K562 (cell line): Measurements from ENCODE around the gene ZNF717. TPM values are rescaled to one million over a fixed set of nuclear protein-coding genes. Genes with fewer than 3 reads are reported as not detected.

Experiments
- ATAC-seq: fragments of 200-7000 bp; cut with Tn5 transposase; 3 replicates; pipeline ENCODE4 v1.9.1; 2020; ENCODE audit warnings: moderate library complexity
- BruUV-seq: library from RNA; stranded (reverse); fragments of 400-500 nt; replicated peaks from 2 replicates; lab custom pipeline; 2021; lab: Mats Ljungman, UMichigan
- CTCF ChIA-PET: fragments of 300-600 bp; formaldehyde crosslinking; extraction: SDS; loops from one replicate; lab custom pipeline; 2021; ENCODE audit warnings: low intra/inter-chr PET ratio; lab: Yijun Ruan, JAX
- POLR2A ChIA-PET: fragments of 300-600, 350-650 bp; sonication (Branson Sonifier 250); formaldehyde crosslinking; extraction: SDS; loops from one replicate; lab custom pipeline; 2021; ENCODE audit warnings: antibody characterized with exemption, inconsistent platforms; lab: Yijun Ruan, JAX
- DNase-seq, 4 experiments: peaks; one replicate each; pipeline versions ENCODE4 v3.0.0 to v3.0.0-alpha.2; 2011 to 2018; ENCODE audit warnings: low spot score in 3 of 4, mixed read lengths in 3 of 4; ENCODE audit errors: extremely low read depth in 1 of 4
- FAIRE-seq: peaks from 2 replicates; lab custom pipeline; 2011; peaks lifted over from hg19 to GRCh38; lab: Jason Lieb, UNC
- H2AFZ ChIP-seq: 2 replicates; pipeline ENCODE4 v1.6.0; 2011; ENCODE audit warnings: low read depth, low read length, control low read depth, inconsistent platforms
- H3K27ac ChIP-seq: fragments of 200-600 bp; 3 replicates; pipeline ENCODE4 v1.8.0; 2011; ENCODE audit warnings: low read depth, mild to moderate bottlenecking, control low read depth, inconsistent platforms, low read length, moderate library complexity, mixed read lengths; ENCODE audit errors: extremely low read depth
- H3K27me3 ChIP-seq, 2 experiments: fragments of 300-600 bp in 1 of 2; 2 replicates in 1 of 2; 3 replicates in 1 of 2; pipeline versions ENCODE4 v1.6.0 to v1.8.0; 2011; ENCODE audit warnings: inconsistent platforms in 2 of 2, low read length in 2 of 2, mild to moderate bottlenecking in 1 of 2, mixed read lengths in 1 of 2, moderate library complexity in 1 of 2; ENCODE audit not compliant: control insufficient read depth in 2 of 2, insufficient read depth in 2 of 2
- H3K36me3 ChIP-seq: fragments of 300-600 bp; 3 replicates; pipeline ENCODE4 v1.8.0; 2011; ENCODE audit warnings: mild to moderate bottlenecking, low read length, inconsistent platforms; ENCODE audit not compliant: control insufficient read depth, insufficient read depth
- H3K4me1 ChIP-seq, 2 experiments: fragments of 200-600 bp in 1 of 2; replicated peaks in 1 of 2; 2 replicates in 1 of 2; 3 replicates in 1 of 2; pipeline versions ENCODE4 v1.5.1 to v1.8.0; 2011; ENCODE audit warnings: inconsistent platforms in 2 of 2, low read length in 2 of 2, mild to moderate bottlenecking in 1 of 2, mixed read lengths in 1 of 2, moderate library complexity in 1 of 2; ENCODE audit not compliant: control insufficient read depth in 2 of 2, insufficient read depth in 2 of 2
- H3K4me2 ChIP-seq: 2 replicates; pipeline ENCODE4 v1.6.1; 2011; ENCODE audit warnings: low read length, control low read depth, inconsistent platforms, mixed read lengths; ENCODE audit not compliant: insufficient read depth
- H3K4me3 ChIP-seq: fragments of 200-600 bp; sonication (generic), shearing (Covaris generic); 2 replicates; pipeline ENCODE4 v1.5.1; 2016; ENCODE audit warnings: control low read depth, inconsistent platforms
- H3K79me2 ChIP-seq: fragments of 200-600 bp; 3 replicates; pipeline ENCODE4 v1.8.0; 2011; ENCODE audit warnings: low read length, inconsistent platforms; ENCODE audit not compliant: control insufficient read depth, insufficient read depth
- H3K9ac ChIP-seq, 2 experiments: 2 replicates each; pipeline versions ENCODE4 v1.6.0 to v1.6.1; 2011; ENCODE audit warnings: low read depth in 2 of 2, low read length in 2 of 2, control low read depth in 1 of 2, inconsistent platforms in 1 of 2, mild to moderate bottlenecking in 1 of 2, mixed read lengths in 1 of 2; ENCODE audit not compliant: insufficient read depth in 1 of 2
- H3K9me1 ChIP-seq: one replicate; pipeline ENCODE4 v1.6.0; 2011; ENCODE audit warnings: inconsistent platforms, mild to moderate bottlenecking, low read length, moderate library complexity; ENCODE audit not compliant: control insufficient read depth, insufficient read depth
- H3K9me3 ChIP-seq: replicated peaks from 2 replicates; pipeline ENCODE4 v1.5.1; 2011; ENCODE audit warnings: low read depth, low read length, inconsistent platforms; ENCODE audit not compliant: control insufficient read depth, insufficient read depth
- H4K20me1 ChIP-seq: replicated peaks from 2 replicates; pipeline ENCODE4 v1.6.1; 2011; ENCODE audit warnings: low read length, inconsistent platforms, mixed read lengths; ENCODE audit not compliant: control insufficient read depth, insufficient read depth
- ADNP ChIP-seq: fragments of 200-800 bp; sonication (Bioruptor generic); IDR thresholded peaks from 2 replicates; pipeline ENCODE4 v1.6.1; 2016; ENCODE audit warnings: missing genetic modification characterization, missing compliant biosample characterization
- BACH1 ChIP-seq: fragments of 200-800 bp; sonication (Bioruptor generic); IDR thresholded peaks from 2 replicates; pipeline ENCODE4 v1.6.1; 2016; ENCODE audit warnings: missing genetic modification characterization, missing compliant biosample characterization
- CBX8 ChIP-seq: fragments of 200-600 bp; sonication (generic); IDR thresholded peaks from 2 replicates; pipeline ENCODE4 v1.6.1; 2012; ENCODE audit warnings: borderline replicate concordance, mixed run types, low read depth, mild to moderate bottlenecking, moderate library complexity, mixed read lengths, low read length, control low read depth, inconsistent platforms; ENCODE audit not compliant: poor library complexity, severe bottlenecking; ENCODE audit errors: extremely low read depth
- CC2D1A ChIP-seq: fragments of 450-650 bp; IDR thresholded peaks from 2 replicates; pipeline ENCODE4 v1.6.1; 2017; ENCODE audit warnings: mild to moderate bottlenecking
- E2F3 ChIP-seq: fragments of 250-450 bp; sonication (Bioruptor Pico); IDR thresholded peaks from 2 replicates; pipeline ENCODE4 v1.4.0; 2020; ENCODE audit warnings: mild to moderate bottlenecking
- E2F6 ChIP-seq, 2 experiments: IDR thresholded peaks; 2 replicates each; pipeline ENCODE4 v1.6.1; 2011; ENCODE audit warnings: borderline replicate concordance in 1 of 2, control low read depth in 1 of 2, low read depth in 1 of 2, low read length in 1 of 2, mild to moderate bottlenecking in 1 of 2, mixed read lengths in 1 of 2, moderate library complexity in 1 of 2; ENCODE audit not compliant: insufficient read depth in 1 of 2, insufficient read length in 1 of 2, poor library complexity in 1 of 2, severe bottlenecking in 1 of 2; ENCODE audit errors: extremely low read depth in 1 of 2
- FOXP1 ChIP-seq: sonication (generic); formaldehyde crosslinking; IDR thresholded peaks from 2 replicates; pipeline ENCODE4 v1.8.0; 2022; ENCODE audit warnings: mild to moderate bottlenecking, missing genetic modification reagents
- IRF1 ChIP-seq: sonication (generic); formaldehyde crosslinking; IDR thresholded peaks from 2 replicates; pipeline ENCODE4 v1.8.0; 2022; ENCODE audit warnings: missing genetic modification reagents, mild to moderate bottlenecking, borderline replicate concordance
- IRF2 ChIP-seq: sonication (generic); formaldehyde crosslinking; IDR thresholded peaks from 2 replicates; pipeline ENCODE4 v1.8.1; 2022; ENCODE audit warnings: mild to moderate bottlenecking, missing genetic modification reagents
- KDM1A ChIP-seq, 2 experiments: fragments of 450-650 bp; IDR thresholded peaks; 2 replicates each; pipeline ENCODE4 v1.6.1; 2016; ENCODE audit warnings: mild to moderate bottlenecking in 2 of 2
- MYC ChIP-seq, 2 experiments: fragments of 250-450 bp in 1 of 2; sonication (Bioruptor Pico) in 1 of 2; IDR thresholded peaks; 2 replicates each; pipeline versions ENCODE4 v1.5.1 to v1.6.1; 2012 to 2021; ENCODE audit warnings: low read depth in 2 of 2, borderline replicate concordance in 1 of 2, improper control_type of control experiment in 1 of 2, low read length in 1 of 2, mild to moderate bottlenecking in 1 of 2, moderate library complexity in 1 of 2
- NFE2 ChIP-seq: IDR thresholded peaks from 2 replicates; pipeline ENCODE4 v1.6.1; 2014; ENCODE audit warnings: antibody characterized with exemption, low read depth
- NFXL1 ChIP-seq: fragments of 450-650 bp; formaldehyde crosslinking; IDR thresholded peaks from 2 replicates; pipeline ENCODE4 v1.4.0; 2021; ENCODE audit warnings: mild to moderate bottlenecking
- POLR3G ChIP-seq: IDR thresholded peaks from 2 replicates; pipeline ENCODE4 v1.6.1; 2011; ENCODE audit not compliant: insufficient read length, insufficient replicate concordance; ENCODE audit errors: extremely low read depth
- SMAD3 ChIP-seq: fragments of 450-650 bp; formaldehyde crosslinking; conservative IDR thresholded peaks from 2 replicates; pipeline ENCODE4 v1.4.0; 2020; ENCODE audit warnings: mild to moderate bottlenecking
- TCF7L2 ChIP-seq: fragments of 150-350 bp; IDR thresholded peaks from 2 replicates; pipeline ENCODE4 v1.6.1; 2016; ENCODE audit warnings: low read depth, mild to moderate bottlenecking, low read length, moderate library complexity
- USF1 ChIP-seq: sonication (generic); formaldehyde crosslinking; IDR thresholded peaks from 2 replicates; pipeline ENCODE4 v1.9.0; 2022; ENCODE audit warnings: mild to moderate bottlenecking, missing genetic modification reagents
- ZBTB12 ChIP-seq: fragments of 250-450 bp; sonication (Bioruptor Pico); IDR thresholded peaks from 2 replicates; pipeline ENCODE4 v1.4.0; 2020
- ZFX ChIP-seq: sonication (generic); formaldehyde crosslinking; IDR thresholded peaks from 2 replicates; pipeline ENCODE4 v1.8.0; 2022; ENCODE audit warnings: mild to moderate bottlenecking, missing genetic modification reagents, moderate library complexity
- ZNF384 ChIP-seq: IDR thresholded peaks from 2 replicates; pipeline ENCODE4 v1.6.1; 2012; ENCODE audit warnings: low read depth, low read length, improper control_type of control experiment
- WGBS: fragments of 100-300 bp; shearing (Covaris generic); methylation state at CpG from one replicate; pipeline ENCODE4 v1.1.6; 2016; ENCODE audit warnings: low coverage, mixed read lengths; ENCODE audit not compliant: insufficient coverage; ENCODE audit errors: missing lambda C conversion rate; 5-methylcytosine and 5-hydroxymethylcytosine counted together
- in situ Hi-C: fragments of 300-500 bp; cut with MboI; formaldehyde crosslinking; loops from 4 replicates; pipeline ENCODE4 v1.15.0; 2018; ENCODE audit warnings: inconsistent platforms, mixed read lengths
- intact Hi-C: fragments of 100-400 bp; cut with micrococcal nuclease; formaldehyde crosslinking; loops from 2 replicates; pipeline ENCODE4 v1.14.2; 2022
- polyA plus RNA-seq, 8 experiments: library from polyadenylated mRNA; depleted of rRNA in 4 of 8; stranded (reverse) in 5 of 8; unstranded in 3 of 8; fragments of >200 nt; fragmentation: Nextera tagmentation in 2 of 8; fragmentation: Illumina TruSeq in 1 of 8; extraction: Ambion mirVana in 2 of 8; extraction: Trizol in 1 of 8; gene quantifications; 2 replicates each; pipeline versions ENCODE4 v1.2.1 to v1.2.3, GENCODE V29; 2011 to 2014; ENCODE audit warnings: inconsistent platforms in 1 of 8, missing spikeins in 1 of 8
- total RNA-seq, 7 experiments: library from RNA; depleted of rRNA in 6 of 7; stranded (reverse); fragments of >200 nt in 6 of 7; fragmentation: Illumina TruSeq in 2 of 7; extraction: Trizol in 2 of 7; gene quantifications; 2 replicates each; pipeline versions ENCODE4 v1.2.1 to v1.2.3, GENCODE V29; 2011 to 2021; ENCODE audit warnings: low replicate concordance in 1 of 7

Gene ZNF717
- total and polyA plus RNA-seq, 9 of the 15 experiments (the other 6 are each of a cell fraction or from before 2014, with no cell fraction given), result 3.6 to 24.2 (median 8.2) TPM

- H3K4me1 ChIP-seq, result no peaks in the 10 kb centered on the region
- no peaks in the 10 kb centered on the region for H3K36me3 ChIP-seq
- no peaks in the 10 kb centered on the region for H3K79me2 ChIP-seq
- no peak overlapping the region for H3K4me2 ChIP-seq
- no peak overlapping the region for H3K9ac ChIP-seq
- no peaks in the 10 kb centered on the region for H3K9me1 ChIP-seq
- H4K20me1 ChIP-seq, result no peaks in the 10 kb centered on the region
- ATAC-seq (no peak), FAIRE-seq (no peak), DNase-seq (no peak)
- ChIA-PET POLR2A (no interaction called here), CTCF (no interaction called here)
- H3K27ac ChIP-seq, result no peak overlapping the region
- H2AFZ ChIP-seq, result no peak overlapping the region
- intact Hi-C loops (no loop called here), in situ Hi-C loops (no loop called here)
- 30% methylated on average over 2 of the region's 2 CpGs for WGBS
- no peaks in the 10 kb centered on the region for H3K27me3 ChIP-seq
- H3K4me3 ChIP-seq, result no peak overlapping the region
- no peak for TF ChIP-seq IRF1 (CRISPR knock-in tag)
- no peak for TF ChIP-seq TCF7L2
- TF ChIP-seq BACH1 (tag), result no peak
- TF ChIP-seq CBX8, result no peak
- no peak for TF ChIP-seq FOXP1 (CRISPR knock-in tag)
- no peak for TF ChIP-seq NFE2
- TF ChIP-seq IRF2 (CRISPR knock-in tag), result no peak
- TF ChIP-seq ZFX (CRISPR knock-in tag), result no peak
- no peak for TF ChIP-seq SMAD3
- TF ChIP-seq E2F3, result no peak
- TF ChIP-seq NFXL1 (CRISPR knock-in tag), result no peak
- TF ChIP-seq CC2D1A, result no peak
- no peak for TF ChIP-seq E2F6 (IDR thresholded peaks at IDR 0.05; ENCODE audit: borderline replicate concordance in 1 of 2, extremely low read depth in 1 of 2, insufficient read depth in 1 of 2, insufficient read length in 1 of 2, low read depth in 1 of 2, low read length in 1 of 2, poor library complexity in 1 of 2, severe bottlenecking in 1 of 2)
- no peak for TF ChIP-seq USF1 (CRISPR knock-in tag)
- TF ChIP-seq MYC (IDR thresholded peaks at IDR 0.05; ENCODE audit: low read depth, low read length), result no peak
- TF ChIP-seq MYC (CRISPR knock-in tag; IDR thresholded peaks at IDR 0.05; ENCODE audit: borderline replicate concordance, low read depth), result no peak
- no peak for TF ChIP-seq KDM1A (IDR thresholded peaks at IDR 0.05)
- no peak for TF ChIP-seq ADNP (tag)
- no peak for TF ChIP-seq ZNF384
- TF ChIP-seq ZBTB12 (CRISPR knock-in tag), result no peak
- no peak for TF ChIP-seq POLR3G
- H3K9me3 ChIP-seq, result no peaks in the 10 kb centered on the region
- BruUV-seq, result no TSS peak
Observed at GRCh38 chr3:75727985-75728384, 57.4 kb downstream of the ZNF717 start.
